DMS153 (cell line): ENCODE data around the gene ANKMY1.
"Not testable (repeated sequence)": the region's sequence is repeated elsewhere in the genome, so short reads cannot be mapped to it uniquely, and the experiment has no call there.

Experiments used
- DNase-seq: peaks from one replicate; lab custom pipeline; 2025; lab: John Stamatoyannopoulos, UW

The ANKMY1 gene

GRCh38 chr2:240554767-240555493, 2.9 kb downstream of the ANKMY1 start:
- no peak for DNase-seq

GRCh38 chr2:240553956-240554480, 3.8 kb downstream of the ANKMY1 start:
- DNase-seq: no peak

- no peak for DNase-seq
These were observed 6.0 kb downstream of the ANKMY1 start for GRCh38 chr2:240551811-240552210.

GRCh38 chr2:240551288-240551687, 6.5 kb downstream of the ANKMY1 start:
- DNase-seq: no peak

- no peak for DNase-seq
These were observed 17.9 kb downstream of the ANKMY1 start for GRCh38 chr2:240539906-240540305.

GRCh38 chr2:240539101-240539500, 18.7 kb downstream of the ANKMY1 start:
- not testable (repeated sequence) for DNase-seq

- DNase-seq: no peak
These were observed 19.6 kb downstream of the ANKMY1 start for GRCh38 chr2:240538031-240538780.

GRCh38 chr2:240532031-240532775, 25.6 kb downstream of the ANKMY1 start:
- no peak for DNase-seq

GRCh38 chr2:240531038-240531437, 26.8 kb downstream of the ANKMY1 start:
- no peak for DNase-seq

- no peak for DNase-seq
These were observed 27.6 kb downstream of the ANKMY1 start for GRCh38 chr2:240530181-240530580.

- DNase-seq: no peak
These were observed 28.3 kb downstream of the ANKMY1 start for GRCh38 chr2:240529344-240529999.

GRCh38 chr2:240528406-240529040, 29.3 kb downstream of the ANKMY1 start:
- DNase-seq: no peak

- no peak for DNase-seq
These were observed 30.5 kb downstream of the ANKMY1 start for GRCh38 chr2:240527153-240527750.

GRCh38 chr2:240526521-240526920, 31.3 kb downstream of the ANKMY1 start:
- DNase-seq: no peak

- no peak for DNase-seq
These were observed 32.0 kb downstream of the ANKMY1 start for GRCh38 chr2:240525802-240526201.

- DNase-seq: no peak
These were observed 32.6 kb downstream of the ANKMY1 start for GRCh38 chr2:240524963-240525718.

- no peak for DNase-seq
These were observed 34.1 kb downstream of the ANKMY1 start for GRCh38 chr2:240523451-240524281.

GRCh38 chr2:240522406-240522805, 35.4 kb downstream of the ANKMY1 start:
- no peak for DNase-seq

GRCh38 chr2:240521885-240522284, 35.9 kb downstream of the ANKMY1 start:
- DNase-seq: not testable (repeated sequence)
